ENCODE data around the gene GATM. TPM values are rescaled to one million over a fixed set of nuclear protein-coding genes. Genes with fewer than 3 reads are reported as not detected.

Gene GATM
- total RNA-seq, 1 donor from 2014 or later, result 3.5 TPM

DNA sequence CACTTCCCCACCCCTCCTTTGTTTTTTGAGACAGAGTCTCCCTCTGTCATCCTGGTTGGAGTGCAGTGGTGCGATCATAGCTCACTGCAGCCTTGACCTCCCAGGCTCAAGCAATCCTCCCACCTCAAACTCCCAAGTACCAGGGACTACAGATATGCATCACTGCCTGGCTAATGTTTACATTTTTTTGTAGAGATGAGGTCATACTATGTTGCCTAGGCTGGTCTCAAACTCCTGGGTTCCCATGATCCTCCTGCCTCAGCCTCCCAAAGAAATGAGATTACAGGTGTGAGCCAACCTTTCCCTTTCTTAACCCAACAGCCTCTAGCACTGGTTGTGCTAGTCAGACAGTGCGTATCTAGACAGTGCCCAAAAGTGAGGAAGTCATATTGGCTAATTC is 6.4 kb upstream of the GATM start:
- H3K4me1 Mint-ChIP-seq (ENCODE audit: unreplicated experiment), result no peaks in the 10 kb centered on the region
- H3K36me3 Mint-ChIP-seq (ENCODE audit: low read depth, unreplicated experiment), result no peaks in the 10 kb centered on the region
- TF ChIP-seq CTCF (IDR thresholded peaks at IDR 0.05; ENCODE audit: unreplicated experiment), result no peak
- H3K9me3 Mint-ChIP-seq (ENCODE audit: unreplicated experiment), result no peaks in the 10 kb centered on the region
- no peak for DNase-seq (ENCODE audit: low spot score)
- H3K4me3 Mint-ChIP-seq (ENCODE audit: unreplicated experiment), result no peak overlapping the region
- peaks cover 5% of the 10 kb centered on the region for H3K27me3 Mint-ChIP-seq (ENCODE audit: unreplicated experiment)
- no peak overlapping the region for H3K27ac Mint-ChIP-seq (ENCODE audit: unreplicated experiment)

DNA sequence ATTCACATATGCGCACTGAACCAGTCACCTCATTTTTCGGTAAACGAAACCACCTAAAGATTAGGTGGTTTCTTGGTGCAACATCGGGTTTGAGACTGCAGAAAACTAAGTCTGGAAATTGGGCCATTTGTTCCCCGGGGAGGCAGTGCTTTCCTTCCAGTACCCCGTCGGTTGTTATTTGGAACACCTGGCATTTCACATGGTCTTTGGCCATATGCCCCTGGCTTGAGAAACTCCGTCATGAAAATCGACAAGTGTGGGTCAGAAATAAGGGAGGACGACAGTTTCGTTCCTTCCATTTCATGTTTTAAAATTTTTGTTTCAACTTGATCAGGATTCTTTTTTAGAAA is 544 bp upstream of the GATM start:
- TF ChIP-seq CTCF (IDR thresholded peaks at IDR 0.05; ENCODE audit: unreplicated experiment), result no peak
- DNase-seq (ENCODE audit: low spot score), result no peak
- peaks cover 17% of the 10 kb centered on the region for H3K27me3 Mint-ChIP-seq (ENCODE audit: unreplicated experiment)

DNA sequence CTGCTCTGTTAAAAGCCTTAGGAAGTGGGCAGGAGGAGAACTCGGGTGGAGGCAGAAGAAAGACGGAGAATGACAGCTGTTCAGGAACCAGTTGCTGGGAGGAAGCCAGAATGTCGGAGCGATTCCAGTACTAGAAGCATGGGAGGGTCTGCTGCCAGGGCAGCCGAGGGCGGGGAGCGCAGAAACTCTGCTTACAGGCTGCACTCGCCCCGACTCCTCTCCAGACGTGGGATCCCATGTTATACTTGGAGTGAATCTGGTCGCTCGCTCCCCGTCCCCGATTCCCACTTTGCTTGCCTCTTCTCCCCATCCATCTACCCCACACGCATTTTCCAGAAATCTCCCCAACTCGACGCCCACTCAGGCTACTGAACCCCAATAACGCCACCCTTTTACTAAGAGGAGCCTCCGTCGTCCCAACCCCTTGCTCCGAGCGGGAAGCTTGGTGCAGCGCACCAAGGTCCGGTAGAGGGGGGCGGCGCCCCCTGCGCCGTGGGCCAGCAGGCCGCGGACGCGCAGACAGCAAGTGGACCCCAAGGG is 665 bp downstream of the GATM start:
- no peak for TF ChIP-seq CTCF (IDR thresholded peaks at IDR 0.05; ENCODE audit: unreplicated experiment)
- H3K36me3 Mint-ChIP-seq (ENCODE audit: low read depth, unreplicated experiment), result no peaks in the 10 kb centered on the region
- no peaks in the 10 kb centered on the region for H3K9me3 Mint-ChIP-seq (ENCODE audit: unreplicated experiment)
- H3K27ac Mint-ChIP-seq (ENCODE audit: unreplicated experiment), result no peak overlapping the region
- no peak for DNase-seq (ENCODE audit: low spot score)
- H3K4me3 Mint-ChIP-seq (ENCODE audit: unreplicated experiment), result peak overlapping the region; percentile 90
- peaks cover 17% of the 10 kb centered on the region for H3K27me3 Mint-ChIP-seq (ENCODE audit: unreplicated experiment)
- H3K4me1 Mint-ChIP-seq (ENCODE audit: unreplicated experiment), result peaks cover 21% of the 10 kb centered on the region

More for the DNA sequence above, 544 bp upstream of the GATM start:
- no peak overlapping the region for H3K4me3 Mint-ChIP-seq (ENCODE audit: unreplicated experiment)
- H3K9me3 Mint-ChIP-seq (ENCODE audit: unreplicated experiment), result no peaks in the 10 kb centered on the region
- peaks cover 21% of the 10 kb centered on the region for H3K4me1 Mint-ChIP-seq (ENCODE audit: unreplicated experiment)
- no peaks in the 10 kb centered on the region for H3K36me3 Mint-ChIP-seq (ENCODE audit: low read depth, unreplicated experiment)
- H3K27ac Mint-ChIP-seq (ENCODE audit: unreplicated experiment), result peak overlapping the region; percentile 42

DNA sequence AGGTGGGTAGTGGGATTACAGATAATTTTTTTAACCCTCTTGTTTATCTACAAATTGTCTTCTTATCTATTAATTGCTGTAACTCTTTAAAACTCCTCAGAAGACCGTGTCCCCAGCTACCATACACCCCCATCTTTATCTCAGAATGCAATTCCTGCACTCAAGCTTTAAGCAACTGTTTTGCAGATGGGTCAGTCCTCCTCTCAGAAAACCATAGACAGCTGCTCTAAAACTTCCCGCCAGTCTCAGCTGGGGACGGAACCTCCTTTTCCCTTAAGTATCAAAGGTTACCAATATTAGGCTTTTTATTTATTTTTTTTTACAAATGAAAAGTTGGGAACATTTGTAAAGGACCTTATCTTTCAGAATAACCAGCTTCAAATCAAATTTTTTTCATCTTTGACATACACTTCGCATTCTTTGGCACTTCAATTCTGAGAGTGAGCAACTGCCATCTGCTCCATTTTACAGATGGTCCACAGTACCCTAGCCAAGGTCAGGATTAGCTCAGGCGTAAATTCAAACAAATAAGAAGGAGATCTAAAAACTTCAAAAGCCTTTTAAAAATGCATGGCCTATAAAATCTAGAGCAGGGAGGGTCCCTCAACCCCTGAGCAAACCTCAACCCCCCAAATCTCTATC is 1.3 kb downstream of the GATM start:
- TF ChIP-seq CTCF (IDR thresholded peaks at IDR 0.05; ENCODE audit: unreplicated experiment), result no peak
- no peak overlapping the region for H3K27ac Mint-ChIP-seq (ENCODE audit: unreplicated experiment)
- no peak for DNase-seq (ENCODE audit: low spot score)
- peaks cover 20% of the 10 kb centered on the region for H3K27me3 Mint-ChIP-seq (ENCODE audit: unreplicated experiment)
- no peaks in the 10 kb centered on the region for H3K36me3 Mint-ChIP-seq (ENCODE audit: low read depth, unreplicated experiment)
- no peaks in the 10 kb centered on the region for H3K9me3 Mint-ChIP-seq (ENCODE audit: unreplicated experiment)
- H3K4me1 Mint-ChIP-seq (ENCODE audit: unreplicated experiment), result peaks cover 21% of the 10 kb centered on the region
- peak overlapping the region; percentile 90 for H3K4me3 Mint-ChIP-seq (ENCODE audit: unreplicated experiment)

- H3K9me3 Mint-ChIP-seq (ENCODE audit: unreplicated experiment), result no peaks in the 10 kb centered on the region
- no peaks in the 10 kb centered on the region for H3K36me3 Mint-ChIP-seq (ENCODE audit: low read depth, unreplicated experiment)
- no peak overlapping the region for H3K27ac Mint-ChIP-seq (ENCODE audit: unreplicated experiment)
- H3K4me3 Mint-ChIP-seq (ENCODE audit: unreplicated experiment), result no peak overlapping the region
- no peak for DNase-seq (ENCODE audit: low spot score)
- H3K27me3 Mint-ChIP-seq (ENCODE audit: unreplicated experiment), result peaks cover 20% of the 10 kb centered on the region
- no peak for TF ChIP-seq CTCF (IDR thresholded peaks at IDR 0.05; ENCODE audit: unreplicated experiment)
- peaks cover 21% of the 10 kb centered on the region for H3K4me1 Mint-ChIP-seq (ENCODE audit: unreplicated experiment)
These were observed 1.9 kb downstream of the GATM start for GRCh38 chr15:45376300-45376928.
